Muscle of back (tissue), 11 donors: ENCODE results near the gene CBY1. TPM values are rescaled to one million over a fixed set of nuclear protein-coding genes. Genes with fewer than 3 reads are reported as not detected.

Source experiments
- DNase-seq, 3 donors: peaks; one replicate each; pipeline versions ENCODE4 v3.0.0 to v3.0.0-alpha.2; 2013
- polyA plus RNA-seq, 10 donors: library from polyadenylated mRNA; unstranded; fragments of 120-200 nt; gene quantifications; one replicate each; pipeline ENCODE4 v1.2.1, GENCODE V29; 2013; ENCODE audit not compliant: insufficient read length in 10 of 10

Gene CBY1
- polyA plus RNA-seq, 10 donors, result 32.3 to 41.2 (median 34.7) TPM

DNA sequence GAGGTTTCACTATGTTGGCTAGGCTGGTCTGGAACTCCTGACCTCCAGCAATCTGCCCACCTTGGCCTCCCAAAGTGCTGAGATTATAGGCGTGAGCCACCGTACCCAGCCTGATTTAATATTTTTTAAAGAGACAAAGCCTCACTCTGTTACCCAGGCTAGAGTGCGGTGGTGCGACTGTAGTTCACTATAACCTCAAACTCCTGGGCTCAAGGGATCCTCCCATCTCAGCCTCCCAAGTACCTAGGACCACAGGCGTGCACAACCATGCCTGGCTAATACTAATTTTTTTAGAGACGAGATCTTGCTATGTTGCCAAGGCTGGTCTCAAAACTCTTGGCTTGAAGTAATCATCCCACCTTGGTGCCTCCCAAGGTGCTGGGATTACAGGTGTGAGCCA is 62.8 kb downstream of the CBY1 start:
- no peak for DNase-seq

DNA sequence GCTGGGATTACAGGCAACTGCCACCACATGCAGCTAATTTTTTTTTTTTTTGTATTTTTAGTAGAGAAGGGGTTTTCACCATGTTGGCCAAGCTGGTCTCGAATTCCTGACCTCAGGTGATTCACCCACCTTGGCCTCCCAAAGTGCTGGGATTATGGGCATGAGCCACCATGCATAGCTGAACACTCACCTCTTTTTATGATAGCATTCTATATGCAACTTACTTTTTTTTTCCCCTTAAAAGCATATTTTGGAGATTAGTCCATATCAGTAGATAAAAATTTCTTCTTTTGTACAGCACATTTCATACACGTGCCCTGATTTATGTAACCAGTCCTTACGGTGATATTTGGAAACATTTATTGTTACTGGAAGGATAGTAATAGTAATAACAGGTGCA is 63.9 kb downstream of the CBY1 start:
- DNase-seq, result no peak

DNA sequence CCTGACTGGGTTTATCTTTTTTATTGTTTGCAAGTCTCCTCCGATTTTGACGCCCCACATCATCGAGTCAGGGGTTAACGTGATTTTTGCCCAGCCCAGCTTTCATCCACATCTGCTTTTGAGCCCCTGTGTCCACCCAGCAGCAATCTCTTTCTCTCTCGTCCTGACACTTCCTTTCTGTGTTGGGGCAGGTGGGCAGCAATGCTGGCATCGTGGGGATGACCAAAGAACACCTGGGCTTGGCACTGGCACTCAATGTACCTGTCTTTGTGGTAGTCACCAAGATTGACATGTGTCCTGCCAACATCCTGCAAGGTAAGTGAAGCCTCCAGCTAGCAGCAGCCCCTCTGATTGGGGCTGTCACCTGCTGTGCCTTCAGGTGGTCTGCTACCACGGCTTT is 65.1 kb downstream of the CBY1 start:
- DNase-seq, result no peak

Other genes with a start within 250 kb of the CBY1 start
- under 1 TPM in 9 of 10 donors, not detected in 1; 0.12 to 0.58 (median 0.23) TPM for gene KCNJ4, start 201.4 kb upstream of the CBY1 start, polyA plus RNA-seq
- 10 to 100 TPM; 24.8 to 43.4 (median 37.7) TPM for gene KDELR3, start 188.5 kb upstream of the CBY1 start, polyA plus RNA-seq
- 100 to 1,000 TPM; 253 to 478 (median 350) TPM for gene DDX17, start 150.3 kb upstream of the CBY1 start, polyA plus RNA-seq
- 1 to 10 TPM; 3.5 to 9.7 (median 5.4) TPM for gene DMC1, start 86.5 kb upstream of the CBY1 start, polyA plus RNA-seq
- gene FAM227A, start 246 bp upstream of the CBY1 start, polyA plus RNA-seq, result 1 to 10 TPM in 6 of 10 donors, under 1 TPM in 4; 0.38 to 1.5 (median 1.0) TPM
- gene TOMM22, start 25.3 kb downstream of the CBY1 start, polyA plus RNA-seq, result 10 to 100 TPM; 71.2 to 90.2 (median 79.8) TPM
- 10 to 100 TPM; 31.9 to 42.5 (median 37.8) TPM for gene JOSD1, start 44.3 kb downstream of the CBY1 start, polyA plus RNA-seq
- gene GTPBP1, start 49.3 kb downstream of the CBY1 start, polyA plus RNA-seq, result 10 to 100 TPM; 26.8 to 37.6 (median 32.9) TPM
- 10 to 100 TPM; 36.5 to 60.6 (median 49.0) TPM for gene SUN2, start 99.4 kb downstream of the CBY1 start, polyA plus RNA-seq
- 10 to 100 TPM in 8 of 10 donors, 1 to 10 TPM in 2; 8.6 to 18.1 (median 11.9) TPM for gene DNAL4, start 137.5 kb downstream of the CBY1 start, polyA plus RNA-seq
- gene NPTXR, start 187.4 kb downstream of the CBY1 start, polyA plus RNA-seq, result 1 to 10 TPM; 4.0 to 6.4 (median 4.9) TPM
- 10 to 100 TPM; 21.8 to 49.6 (median 30.8) TPM for gene CBX6, start 215.6 kb downstream of the CBY1 start, polyA plus RNA-seq